H1 (cell line): ENCODE measurements around the gene FOXN3. TPM values are rescaled to one million over a fixed set of nuclear protein-coding genes. Genes with fewer than 3 reads are reported as not detected.

Experiments
- CTCF ChIA-PET: fragments of 300-600 bp; sonication (Branson Sonifier 250); formaldehyde crosslinking; loops from one replicate; lab custom pipeline; 2021; ENCODE audit not compliant: partially characterized antibody; lab: Charles Lee
- POLR2A ChIA-PET: fragments of 300-600 bp; sonication (Branson Sonifier 250); formaldehyde crosslinking; loops from one replicate; lab custom pipeline; 2021; ENCODE audit warnings: inconsistent platforms; ENCODE audit not compliant: partially characterized antibody; lab: Charles Lee
- DNase-seq, 2 experiments: peaks; one replicate each; pipeline versions ENCODE4 v3.0.0 to v3.0.0-alpha.2; 2010 to 2022; ENCODE audit warnings: low spot score in 2 of 2, low read depth in 1 of 2, mixed read lengths in 1 of 2
- FAIRE-seq: peaks from 2 replicates; lab custom pipeline; 2011; peaks lifted over from hg19 to GRCh38; lab: Jason Lieb, UNC
- H2AFZ ChIP-seq: 2 replicates; pipeline ENCODE4 v1.8.1; 2012; ENCODE audit warnings: low read length, inconsistent platforms
- H2AK5ac ChIP-seq: 2 replicates; pipeline ENCODE4 v1.6.1; 2013; ENCODE audit warnings: low read depth, low read length
- H2BK120ac ChIP-seq: replicated peaks from 2 replicates; pipeline ENCODE3; 2013; ENCODE audit warnings: low read depth, low read length, inconsistent platforms
- H2BK12ac ChIP-seq: 2 replicates; pipeline ENCODE4 v1.6.1; 2013; ENCODE audit warnings: low read depth, low read length
- H2BK15ac ChIP-seq: 2 replicates; pipeline ENCODE4 v1.6.1; 2013; ENCODE audit warnings: low read length
- H2BK20ac ChIP-seq: 2 replicates; pipeline ENCODE4 v1.6.1; 2013; ENCODE audit warnings: low read length
- H2BK5ac ChIP-seq: 2 replicates; pipeline ENCODE4 v1.6.1; 2013; ENCODE audit warnings: low read depth, low read length
- H3K14ac ChIP-seq: 2 replicates; pipeline ENCODE4 v1.6.1; 2013; ENCODE audit warnings: inconsistent platforms; ENCODE audit not compliant: insufficient read length
- H3K18ac ChIP-seq: 2 replicates; pipeline ENCODE4 v1.6.1; 2013; ENCODE audit warnings: low read length; ENCODE audit errors: extremely low read depth
- H3K23ac ChIP-seq: 2 replicates; pipeline ENCODE4 v1.6.1; 2013; ENCODE audit warnings: inconsistent platforms; ENCODE audit not compliant: insufficient read length
- H3K23me2 ChIP-seq: 2 replicates; pipeline ENCODE4 v1.6.1; 2013; ENCODE audit warnings: low read depth, low read length
- H3K27ac ChIP-seq: 2 replicates; pipeline ENCODE4 v1.6.1; 2011; ENCODE audit warnings: low read depth, low read length, inconsistent platforms
- H3K27me3 ChIP-seq, 4 experiments: replicated peaks in 1 of 4; 1 replicate in 1 of 4; 2 replicates in 3 of 4; pipeline versions ENCODE4 v1.6.1 to v1.8.1; 2011 to 2013; ENCODE audit warnings: low read length in 3 of 4, mild to moderate bottlenecking in 3 of 4, inconsistent platforms in 2 of 4, mixed read lengths in 2 of 4, moderate library complexity in 1 of 4; ENCODE audit not compliant: control insufficient read depth in 3 of 4, insufficient read depth in 3 of 4; ENCODE audit errors: extremely low read depth in 1 of 4
- H3K36me3 ChIP-seq, 4 experiments: 2 replicates each; pipeline versions ENCODE4 v1.6.1 to v1.8.1; 2011 to 2013; ENCODE audit warnings: mild to moderate bottlenecking in 4 of 4, low read length in 3 of 4, moderate library complexity in 2 of 4, control low read depth in 1 of 4, inconsistent platforms in 1 of 4; ENCODE audit not compliant: insufficient read depth in 4 of 4, control insufficient read depth in 2 of 4
- H3K4ac ChIP-seq: replicated peaks from 2 replicates; pipeline ENCODE3; 2013; ENCODE audit warnings: low read length, low read depth, mixed read lengths, inconsistent platforms; ENCODE audit not compliant: insufficient read length
- H3K4me1 ChIP-seq, 4 experiments: replicated peaks in 1 of 4; 1 replicate in 1 of 4; 2 replicates in 3 of 4; pipeline versions ENCODE4 v1.6.1 to v1.8.1; 2011 to 2013; ENCODE audit warnings: low read length in 3 of 4, inconsistent platforms in 2 of 4, mixed read lengths in 1 of 4; ENCODE audit not compliant: insufficient read depth in 4 of 4, control insufficient read depth in 3 of 4
- H3K4me2 ChIP-seq, 2 experiments: 2 replicates each; pipeline versions ENCODE4 v1.6.1 to v1.8.1; 2011 to 2013; ENCODE audit warnings: low read depth in 2 of 2, low read length in 2 of 2, control low read depth in 1 of 2, inconsistent platforms in 1 of 2, mild to moderate bottlenecking in 1 of 2; ENCODE audit not compliant: insufficient read depth in 1 of 2
- H3K4me3 ChIP-seq, 4 experiments: fragments of 200-600, 300-600 bp in 1 of 4; sonication (generic), shearing (Covaris generic), sonication (Bioruptor Twin) in 1 of 4; 2 replicates each; pipeline versions ENCODE4 v1.5.1 to v1.8.1; 2011 to 2016; ENCODE audit warnings: low read length in 4 of 4, low read depth in 3 of 4, control low read depth in 2 of 4, inconsistent platforms in 2 of 4, mild to moderate bottlenecking in 2 of 4, mixed read lengths in 1 of 4, moderate library complexity in 1 of 4; ENCODE audit not compliant: insufficient read depth in 2 of 4; ENCODE audit errors: extremely low read depth in 1 of 4
- H3K56ac ChIP-seq: replicated peaks from 2 replicates; pipeline ENCODE3; 2013; ENCODE audit warnings: low read depth, mild to moderate bottlenecking, mixed read lengths, low read length, inconsistent platforms; ENCODE audit not compliant: insufficient read length
- H3K79me1 ChIP-seq: 2 replicates; pipeline ENCODE4 v1.6.1; 2013; ENCODE audit warnings: low read depth, low read length, control low read depth
- H3K79me2 ChIP-seq, 2 experiments: 2 replicates each; pipeline versions ENCODE4 v1.6.1 to v1.8.1; 2012 to 2013; ENCODE audit warnings: low read length in 2 of 2, mild to moderate bottlenecking in 2 of 2, inconsistent platforms in 1 of 2; ENCODE audit not compliant: insufficient read depth in 2 of 2, control insufficient read depth in 1 of 2
- H3K9ac ChIP-seq, 4 experiments: replicated peaks in 1 of 4; 1 replicate in 1 of 4; 2 replicates in 3 of 4; pipeline versions ENCODE4 v1.6.1 to v1.8.1; 2011 to 2013; ENCODE audit warnings: low read depth in 3 of 4, low read length in 3 of 4, control low read depth in 2 of 4, mild to moderate bottlenecking in 2 of 4, moderate library complexity in 2 of 4, inconsistent platforms in 1 of 4; ENCODE audit errors: extremely low read depth in 1 of 4
- H3K9me3 ChIP-seq, 2 experiments: 2 replicates each; pipeline versions ENCODE4 v1.6.1 to v1.8.1; 2012 to 2013; ENCODE audit warnings: mild to moderate bottlenecking in 2 of 2, moderate library complexity in 2 of 2, control low read depth in 1 of 2, inconsistent platforms in 1 of 2, low read depth in 1 of 2, low read length in 1 of 2, mixed read lengths in 1 of 2; ENCODE audit not compliant: insufficient read depth in 2 of 2
- H4K20me1 ChIP-seq, 2 experiments: replicated peaks in 1 of 2; 2 replicates each; pipeline versions ENCODE3 to v1.8.1; 2011 to 2013; ENCODE audit warnings: inconsistent platforms in 2 of 2, low read length in 2 of 2, mild to moderate bottlenecking in 1 of 2; ENCODE audit not compliant: insufficient read depth in 2 of 2, control insufficient read depth in 1 of 2
- H4K5ac ChIP-seq: 2 replicates; pipeline ENCODE4 v1.6.1; 2013; ENCODE audit warnings: low read length, low read depth, mixed read lengths, inconsistent platforms; ENCODE audit not compliant: insufficient read length
- H4K8ac ChIP-seq: 2 replicates; pipeline ENCODE4 v1.8.0; 2013; ENCODE audit warnings: mild to moderate bottlenecking, moderate library complexity, low read length, inconsistent platforms; ENCODE audit not compliant: insufficient read depth; ENCODE audit errors: extremely low read depth
- H4K91ac ChIP-seq: replicated peaks from 2 replicates; pipeline ENCODE3; 2013; ENCODE audit warnings: low read length, mixed read lengths, inconsistent platforms; ENCODE audit not compliant: insufficient read length
- PHF8 ChIP-seq: fragments of 200-600 bp; sonication (generic); conservative IDR thresholded peaks from 2 replicates; pipeline ENCODE4 v1.7.1; 2012; ENCODE audit warnings: low read depth, mild to moderate bottlenecking, inconsistent platforms, low read length, moderate library complexity
- TBP ChIP-seq: IDR thresholded peaks from 2 replicates; pipeline ENCODE4 v1.6.1; 2011; ENCODE audit warnings: low read depth, low read length, improper control_type of control experiment
- TCF12 ChIP-seq: IDR thresholded peaks from 2 replicates; pipeline ENCODE4 v1.6.1; 2011; ENCODE audit warnings: low read depth, mild to moderate bottlenecking, low read length
- WGBS, 2 experiments: shearing (Covaris generic) in 1 of 2; methylation state at CpG; one replicate each; pipeline versions ENCODE4 v1.1.6 to v1.1.7; 2013 to 2015; ENCODE audit warnings: low lambda C conversion rate in 2 of 2, mixed read lengths in 2 of 2, inconsistent platforms in 1 of 2, low coverage in 1 of 2, missing lambda C conversion rate in 1 of 2; ENCODE audit not compliant: insufficient replicate concordance in 2 of 2, insufficient coverage in 1 of 2, insufficient read length in 1 of 2; ENCODE audit errors: extremely low coverage in 1 of 2, missing lambda C conversion rate in 1 of 2; 5-methylcytosine and 5-hydroxymethylcytosine counted together
- polyA plus RNA-seq, 7 experiments: library from polyadenylated mRNA; depleted of rRNA in 3 of 7; stranded (reverse) in 5 of 7; unstranded in 2 of 7; fragments of >200 nt in 5 of 7; fragments of 200-250 nt in 2 of 7; gene quantifications; 1 replicate in 5 of 7; 2 replicates in 1 of 7; 4 replicates in 1 of 7; pipeline versions ENCODE4 v1.2.1 to v1.2.3, GENCODE V29; 2011 to 2013; ENCODE audit warnings: missing spikeins in 2 of 7, mixed read lengths in 2 of 7
- total RNA-seq: library from RNA; stranded (reverse); fragmentation: NEBNext Ultra II Directional; extraction: Animal tissue kit (Norgen Biotek cat#: 25700); gene quantifications from 2 replicates; pipeline ENCODE4 v1.2.1, GENCODE V29; 2021

FOXN3 gene
- total and polyA plus RNA-seq, 2 of the 8 experiments (the other 6 are each of a cell fraction or from before 2014, with no cell fraction given): 52.6 to 178 TPM

- Histone ChIP-seq H3K9ac (no peak overlapping the region), H3K27ac (no peak overlapping the region), H2BK12ac (no peak overlapping the region), H4K8ac (no peak overlapping the region), H3K4me2 (no peak overlapping the region), H2AFZ (no peak overlapping the region), H3K23ac (no peak overlapping the region), H3K9me3 (no peaks in the 10 kb centered on the region), H3K27me3 (no peaks in the 10 kb centered on the region), H3K79me2 (no peaks in the 10 kb centered on the region), H2AK5ac (no peak overlapping the region), H3K4ac (no peak overlapping the region), H2BK120ac (no peak overlapping the region), H4K5ac (no peak overlapping the region), H2BK5ac (no peak overlapping the region), H4K20me1 (peaks cover 0 to 2% of the 10 kb centered on the region in 2 experiments), H2BK15ac (no peak overlapping the region), H3K4me1 (peaks cover 0 to 2% (median 1%) of the 10 kb centered on the region in 4 experiments; a peak in 3 of 7 replicates), H4K91ac (no peak overlapping the region), H3K36me3 (peaks cover 2 to 26% (median 10%) of the 10 kb centered on the region in 4 experiments; a peak in 7 of 8 replicates), H3K18ac (no peak overlapping the region), H3K23me2 (no peaks in the 10 kb centered on the region), H3K14ac (no peak overlapping the region), H3K79me1 (peaks cover 2% of the 10 kb centered on the region; the same call in 1 of the 2 replicates), H3K56ac (no peak overlapping the region), H3K4me3 (no peak overlapping the region), H2BK20ac (no peak overlapping the region)
- ChIA-PET POLR2A (interaction anchor here (0.6 to 1.1 kb wide), 3 partner anchors 15 to 442 kb away, joined by 3 to 4 read pairs (median 3); no protein-coding TSS in a partner anchor), CTCF (interaction anchor here (0.6 to 4.3 kb wide), 8 partner anchors 11 to 656 kb away, joined by 3 to 41 read pairs (median 4); no protein-coding TSS in a partner anchor)
- no peak for TF ChIP-seq PHF8
- no peak for TF ChIP-seq TCF12
- no peak for TF ChIP-seq TBP
- 93% methylated on average over 7 of the region's 7 CpGs; no CpG with 5 or more reads in 1 of the 2 experiments for WGBS, 2 experiments
- no peak for FAIRE-seq
- peak in 1 of 2 experiments; percentile 38 for DNase-seq
Measured at GRCh38 chr14:89178800-89179535, 238.1 kb downstream of the FOXN3 start.
